LNCaP clone FGC (cell line): ENCODE results near the gene CEACAM19.

Experiments
- DNase-seq: peaks from one replicate; pipeline ENCODE4 v3.0.0-alpha.2; 2011; ENCODE audit warnings: low read depth
- H3K4me3 ChIP-seq: 2 replicates; pipeline ENCODE4 v1.5.1; 2011; ENCODE audit warnings: mild to moderate bottlenecking, low read depth, low read length, control low read depth
- TF ChIP-seq, protein P1 (sequence below): IDR thresholded peaks from 2 replicates; pipeline ENCODE4 v1.5.1; 2012; ENCODE audit warnings: mild to moderate bottlenecking; ENCODE audit not compliant: control insufficient read depth, insufficient read depth; ENCODE audit errors: extremely low read depth

The CEACAM19 gene

GRCh38 chr19:44723952-44724319 lies 52.7 kb downstream of the CEACAM19 start:
- DNase-seq = no peak
- H3K4me3 ChIP-seq = no peak overlapping the region
- TF ChIP-seq, protein P1, sequence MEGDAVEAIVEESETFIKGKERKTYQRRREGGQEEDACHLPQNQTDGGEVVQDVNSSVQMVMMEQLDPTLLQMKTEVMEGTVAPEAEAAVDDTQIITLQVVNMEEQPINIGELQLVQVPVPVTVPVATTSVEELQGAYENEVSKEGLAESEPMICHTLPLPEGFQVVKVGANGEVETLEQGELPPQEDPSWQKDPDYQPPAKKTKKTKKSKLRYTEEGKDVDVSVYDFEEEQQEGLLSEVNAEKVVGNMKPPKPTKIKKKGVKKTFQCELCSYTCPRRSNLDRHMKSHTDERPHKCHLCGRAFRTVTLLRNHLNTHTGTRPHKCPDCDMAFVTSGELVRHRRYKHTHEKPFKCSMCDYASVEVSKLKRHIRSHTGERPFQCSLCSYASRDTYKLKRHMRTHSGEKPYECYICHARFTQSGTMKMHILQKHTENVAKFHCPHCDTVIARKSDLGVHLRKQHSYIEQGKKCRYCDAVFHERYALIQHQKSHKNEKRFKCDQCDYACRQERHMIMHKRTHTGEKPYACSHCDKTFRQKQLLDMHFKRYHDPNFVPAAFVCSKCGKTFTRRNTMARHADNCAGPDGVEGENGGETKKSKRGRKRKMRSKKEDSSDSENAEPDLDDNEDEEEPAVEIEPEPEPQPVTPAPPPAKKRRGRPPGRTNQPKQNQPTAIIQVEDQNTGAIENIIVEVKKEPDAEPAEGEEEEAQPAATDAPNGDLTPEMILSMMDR = peak; percentile 72

DNA sequence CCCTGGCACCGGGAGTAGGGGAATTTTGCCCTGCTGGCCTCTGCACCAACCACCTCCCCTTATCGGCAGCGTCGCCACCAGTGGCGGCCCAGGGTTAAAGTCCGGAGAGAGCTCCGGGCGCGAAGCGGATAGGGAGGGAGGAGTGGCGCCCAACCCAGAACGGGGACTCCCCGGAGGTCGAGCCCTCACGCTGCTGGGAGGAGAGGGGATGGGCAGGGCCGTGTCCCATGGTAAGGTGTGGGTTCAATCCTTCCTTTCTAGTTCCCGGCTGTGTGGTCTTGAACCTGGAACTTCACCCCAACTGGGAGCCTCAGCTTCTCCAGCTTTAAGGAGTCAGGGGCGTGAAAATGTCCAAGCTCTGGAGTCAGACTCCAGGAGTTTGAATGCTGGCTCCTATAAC lies 54.0 kb downstream of the CEACAM19 start:
- H3K4me3 ChIP-seq = no peak overlapping the region
- TF ChIP-seq, protein P1 = no peak
- DNase-seq = no peak

- TF ChIP-seq, protein P1 = no peak
- no peak overlapping the region for H3K4me3 ChIP-seq
Observed at GRCh38 chr19:44725684-44726083, 54.4 kb downstream of the CEACAM19 start.

DNA sequence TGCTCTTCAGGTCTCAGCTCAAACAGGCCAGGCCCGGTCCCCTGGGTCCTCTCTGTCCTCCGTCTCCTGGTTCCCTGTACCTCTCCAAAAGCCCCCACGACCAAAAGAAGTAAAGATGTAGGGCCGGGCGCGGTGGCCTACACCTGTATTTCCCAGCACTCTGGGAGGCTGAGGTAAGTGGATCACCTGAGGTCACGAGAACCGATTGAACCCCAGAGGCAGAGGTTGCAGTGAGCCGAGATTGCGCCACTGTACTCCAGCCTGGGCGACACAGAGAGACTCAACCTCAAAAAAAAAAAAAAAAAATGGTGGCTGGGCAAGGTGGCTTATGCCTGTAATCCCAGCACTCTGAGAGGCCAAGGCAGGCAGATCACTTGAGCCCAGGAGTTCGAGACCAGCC lies 55.2 kb downstream of the CEACAM19 start:
- no peak for DNase-seq
- TF ChIP-seq, protein P1 = no peak
- no peak overlapping the region for H3K4me3 ChIP-seq

More at GRCh38 chr19:44725684-44726083, 54.4 kb downstream of the CEACAM19 start:
- no peak for DNase-seq

GRCh38 chr19:44728178-44728577 lies 56.9 kb downstream of the CEACAM19 start:
- DNase-seq = no peak
- TF ChIP-seq, protein P1 = no peak
- H3K4me3 ChIP-seq = no peak overlapping the region

DNA sequence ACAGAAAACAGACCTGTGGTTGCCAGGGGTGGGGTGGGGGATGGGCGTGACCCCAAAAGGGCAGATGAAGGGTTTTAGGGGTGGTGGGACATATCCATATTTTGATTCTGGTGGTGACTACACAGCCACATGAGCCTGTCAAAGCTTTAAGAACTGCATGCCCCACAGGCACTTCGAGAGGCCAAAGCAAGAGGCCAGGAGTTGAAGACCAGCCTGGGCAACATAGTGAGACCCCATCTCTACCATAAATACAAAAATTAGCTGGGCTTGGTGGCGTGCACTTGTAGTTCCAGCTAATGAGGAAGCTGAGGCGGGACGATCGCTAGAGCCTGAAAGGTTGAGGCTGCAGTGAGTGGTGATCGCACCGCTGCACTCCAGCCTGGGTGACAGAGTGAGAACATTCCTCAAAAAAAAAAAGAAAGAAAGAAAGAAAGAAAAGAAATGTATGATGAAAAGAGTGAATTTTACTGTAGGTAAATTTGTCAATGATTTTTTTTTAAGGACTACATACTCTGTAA lies 58.3 kb downstream of the CEACAM19 start:
- TF ChIP-seq, protein P1 = no peak
- no peak for DNase-seq
- H3K4me3 ChIP-seq = no peak overlapping the region

DNA sequence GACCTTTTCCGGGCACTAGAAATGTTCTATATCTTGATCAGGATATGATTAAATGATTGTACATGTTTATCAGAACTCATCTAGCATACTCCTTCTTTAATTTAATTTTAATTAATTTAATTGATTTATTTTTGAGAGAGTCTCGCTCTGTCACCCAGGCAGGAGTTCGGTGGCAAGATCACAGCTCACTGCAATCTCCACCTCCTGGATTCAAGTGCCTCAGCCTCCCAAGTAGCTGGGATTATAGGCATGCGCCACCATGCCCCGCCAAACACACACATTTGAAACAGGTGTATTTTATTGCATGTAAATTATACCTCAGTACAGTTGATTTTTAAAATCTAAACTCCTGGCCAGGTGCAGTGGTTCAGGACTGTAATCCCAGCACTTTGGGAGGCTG lies 59.8 kb downstream of the CEACAM19 start:
- no peak overlapping the region for H3K4me3 ChIP-seq
- TF ChIP-seq, protein P1 = no peak
- DNase-seq = no peak
